ENCODE results near the gene STK39.

GRCh38 chr2:168222088-168222487 lies 25.3 kb downstream of the STK39 start:
- TF ChIP-seq CTCF (IDR thresholded peaks at IDR 0.05) (no peak), POLR2A (IDR thresholded peaks at IDR 0.05) (no peak)
